OCI-LY7 (cell line): Measurements from ENCODE around the gene TMEM135. TPM values are rescaled to one million over a fixed set of nuclear protein-coding genes. Genes with fewer than 3 reads are reported as not detected.

ENCODE experiments used
- BruUV-seq: library from RNA; stranded (reverse); fragments of 400-500 nt; replicated peaks from 2 replicates; lab custom pipeline; 2021; lab: Mats Ljungman, UMichigan
- CTCF ChIA-PET: fragments of 300-600 bp; sonication (Branson Sonifier 250); formaldehyde crosslinking; loops from one replicate; lab custom pipeline; 2022; ENCODE audit warnings: antibody characterized with exemption; ENCODE audit not compliant: unreplicated experiment; lab: Charles Lee
- POLR2A ChIA-PET: fragments of 300-600 bp; sonication (Branson Sonifier 250); formaldehyde crosslinking; loops from one replicate; lab custom pipeline; 2022; ENCODE audit warnings: antibody characterized with exemption; lab: Charles Lee
- DNase-seq: peaks from one replicate; pipeline ENCODE4 v3.0.0-alpha.2; 2015; ENCODE audit warnings: low spot score
- H2AFZ ChIP-seq: fragments of 200-600 bp; sonication (generic), shearing (Covaris generic); 2 replicates; pipeline ENCODE4 v1.6.1; 2014; ENCODE audit warnings: mild to moderate bottlenecking, antibody characterized with exemption, low read length, moderate library complexity
- H3K27ac ChIP-seq: fragments of 200-600 bp; sonication (generic); 2 replicates; pipeline ENCODE4 v1.5.1; 2014; ENCODE audit warnings: mixed run types, low read depth, mild to moderate bottlenecking, moderate library complexity, low read length, inconsistent platforms; ENCODE audit not compliant: poor library complexity, severe bottlenecking
- H3K36me3 ChIP-seq: fragments of 200-600 bp; sonication (generic); 2 replicates; pipeline ENCODE4 v1.6.1; 2014; ENCODE audit warnings: mild to moderate bottlenecking, antibody characterized with exemption, low read length, moderate library complexity, mixed read lengths; ENCODE audit not compliant: insufficient read depth
- H3K4me1 ChIP-seq: fragments of 200-600 bp; sonication (generic); 2 replicates; pipeline ENCODE4 v1.5.1; 2014; ENCODE audit warnings: mild to moderate bottlenecking, low read length; ENCODE audit not compliant: insufficient read depth, poor library complexity, severe bottlenecking
- H3K4me2 ChIP-seq: fragments of 200-600 bp; sonication (generic); 2 replicates; pipeline ENCODE4 v1.6.1; 2014; ENCODE audit warnings: mild to moderate bottlenecking, low read length
- H3K4me3 ChIP-seq: fragments of 200-600 bp; sonication (generic); 2 replicates; pipeline ENCODE4 v1.5.1; 2014; ENCODE audit warnings: mild to moderate bottlenecking, low read depth, low read length; ENCODE audit not compliant: poor library complexity, severe bottlenecking
- H3K79me2 ChIP-seq: fragments of 200-600 bp; sonication (generic); 2 replicates; pipeline ENCODE4 v1.6.1; 2016; ENCODE audit warnings: low read depth, mild to moderate bottlenecking, low read length, moderate library complexity, mixed read lengths; ENCODE audit not compliant: insufficient read depth
- H3K9me2 ChIP-seq: fragments of 200-600 bp; sonication (generic); 2 replicates; pipeline ENCODE4 v1.6.1; 2016; ENCODE audit warnings: mild to moderate bottlenecking, low read length, mixed read lengths; ENCODE audit not compliant: insufficient read depth
- H3K9me3 ChIP-seq: fragments of 200-600 bp; sonication (generic); 2 replicates; pipeline ENCODE4 v1.6.1; 2014; ENCODE audit warnings: mild to moderate bottlenecking, mixed run types, low read length, mixed read lengths
- H4K20me1 ChIP-seq: fragments of 200-600 bp; sonication (generic); 2 replicates; pipeline ENCODE4 v1.6.1; 2014; ENCODE audit warnings: mild to moderate bottlenecking, antibody characterized with exemption, low read length, moderate library complexity, mixed read lengths; ENCODE audit not compliant: insufficient read depth
- CTCF ChIP-seq: fragments of 200-600 bp; sonication (generic); conservative IDR thresholded peaks from 2 replicates; pipeline ENCODE4 v1.5.1; 2014; ENCODE audit warnings: mild to moderate bottlenecking, antibody characterized with exemption, low read length, moderate library complexity, mixed read lengths
- EZH2phosphoT487 ChIP-seq: fragments of 200-600 bp; sonication (generic); IDR thresholded peaks from 2 replicates; pipeline ENCODE4 v1.6.1; 2018; ENCODE audit warnings: low read depth, borderline replicate concordance, mild to moderate bottlenecking, mixed run types, antibody characterized with exemption, low read length, moderate library complexity, mixed read lengths
- intact Hi-C: fragments of 100-400 bp; cut with micrococcal nuclease; formaldehyde crosslinking; loops from one replicate; pipeline ENCODE4 v1.10.0; 2022; ENCODE audit not compliant: unreplicated experiment
- total RNA-seq, 2 experiments: library from RNA; depleted of rRNA in 1 of 2; stranded (reverse); fragments of >200 nt in 1 of 2; shearing (Covaris generic) in 1 of 2; gene quantifications; 2 replicates each; pipeline ENCODE4 v1.2.3, GENCODE V29; 2014 to 2022

TMEM135 gene
- total RNA-seq, 2 experiments from 2014 or later, result 14.5 to 56.4 TPM

DNA sequence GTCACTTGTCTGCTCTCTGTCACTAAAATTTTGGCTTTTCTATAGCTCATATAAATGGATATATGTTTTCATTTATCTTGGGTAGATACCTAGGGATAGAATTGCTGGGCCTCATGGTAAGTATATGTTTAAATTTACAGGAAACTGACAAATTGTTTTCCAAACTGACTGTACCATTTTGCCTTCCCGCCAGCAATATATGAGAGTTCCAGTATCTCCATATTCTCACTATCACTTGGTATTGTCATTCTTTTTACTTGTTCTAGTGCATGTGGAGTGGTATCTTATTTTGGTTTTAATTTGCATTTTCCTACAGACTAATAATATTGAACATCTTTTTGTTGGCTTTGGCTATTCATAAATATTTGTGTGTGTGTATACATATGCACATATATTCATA is 101.7 kb downstream of the TMEM135 start:
- ChIA-PET POLR2A (interaction anchor here (1.4 kb wide), 1 partner anchor 9 kb away, joined by 3 read pairs; no protein-coding TSS in a partner anchor), CTCF (no interaction called here)
- no peak overlapping the region for H3K4me2 ChIP-seq
- H2AFZ ChIP-seq, result no peak overlapping the region
- no peaks in the 10 kb centered on the region for H3K36me3 ChIP-seq
- TF ChIP-seq EZH2phosphoT487, result no peak
- no peak for TF ChIP-seq CTCF
- no peaks in the 10 kb centered on the region for H3K4me1 ChIP-seq
- H3K27ac ChIP-seq, result no peak overlapping the region
- H3K9me2 ChIP-seq, result no peaks in the 10 kb centered on the region
- no peak overlapping the region for H3K4me3 ChIP-seq
- no TSS peak for BruUV-seq
- H3K79me2 ChIP-seq, result no peaks in the 10 kb centered on the region
- H3K9me3 ChIP-seq, result peaks cover 5% of the 10 kb centered on the region; the same call in 1 of the 2 replicates
- no peaks in the 10 kb centered on the region for H4K20me1 ChIP-seq
- no peak for DNase-seq
- intact Hi-C loops, result no loop called here

GRCh38 chr11:87141322-87141721 is 103.6 kb downstream of the TMEM135 start:
- H3K36me3 ChIP-seq, result no peaks in the 10 kb centered on the region
- no TSS peak for BruUV-seq
- H3K4me2 ChIP-seq, result no peak overlapping the region
- H3K79me2 ChIP-seq, result no peaks in the 10 kb centered on the region
- H3K9me3 ChIP-seq, result peaks cover 5% of the 10 kb centered on the region; the same call in 1 of the 2 replicates
- H3K4me3 ChIP-seq, result no peak overlapping the region
- H4K20me1 ChIP-seq, result 0 out of 2 replicates have a peak, but pooled peaks cover 3% of the 10 kb centered on the region
- no peak overlapping the region for H3K27ac ChIP-seq
- peaks cover 8% of the 10 kb centered on the region for H3K4me1 ChIP-seq
- no peaks in the 10 kb centered on the region for H3K9me2 ChIP-seq
- H2AFZ ChIP-seq, result no peak overlapping the region
- TF ChIP-seq EZH2phosphoT487 (no peak), CTCF (no peak)
- ChIA-PET CTCF (no interaction called here), POLR2A (interaction anchor here (0.7 kb wide), 1 partner anchor 106 kb away, joined by 4 read pairs; no protein-coding TSS in a partner anchor)
- no peak for DNase-seq
- intact Hi-C loops, result no loop called here

DNA sequence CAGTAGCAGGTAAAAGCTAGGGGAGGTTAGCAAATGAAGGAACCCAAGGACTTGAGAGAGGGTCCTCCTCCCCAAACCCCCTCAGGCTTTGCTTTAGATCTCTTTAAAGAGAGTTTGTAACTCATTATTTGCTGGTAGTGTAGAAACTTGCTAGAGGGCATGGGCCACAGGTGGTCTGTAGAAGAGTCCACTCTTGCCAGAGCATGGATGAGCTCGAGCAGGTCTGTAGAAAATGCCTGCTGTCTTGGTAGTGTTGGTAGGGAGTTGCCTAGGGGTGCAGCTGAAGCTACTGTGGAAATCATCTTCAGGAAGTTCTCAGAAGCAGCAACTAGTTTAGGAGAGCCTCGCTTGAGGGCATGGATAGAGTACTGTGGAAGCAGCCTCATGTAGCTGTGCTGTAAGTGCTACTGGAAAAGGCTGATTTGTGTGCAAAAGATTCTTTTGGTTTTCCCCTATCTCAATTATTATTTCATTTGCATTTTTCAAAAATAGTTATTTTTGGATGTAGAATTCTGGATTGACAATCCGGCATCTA is 104.3 kb downstream of the TMEM135 start:
- peaks cover 8% of the 10 kb centered on the region for H3K4me1 ChIP-seq
- ChIA-PET POLR2A (interaction anchor here (0.7 to 1.1 kb wide), 2 partner anchors 34 to 68 kb away, joined by 3 read pairs; no protein-coding TSS in a partner anchor), CTCF (no interaction called here)
- H3K36me3 ChIP-seq, result no peaks in the 10 kb centered on the region
- H3K79me2 ChIP-seq, result no peaks in the 10 kb centered on the region
- no peak overlapping the region for H3K4me2 ChIP-seq
- no peak overlapping the region for H3K4me3 ChIP-seq
- no peak for TF ChIP-seq CTCF
- no peak for TF ChIP-seq EZH2phosphoT487
- no TSS peak for BruUV-seq
- no peak overlapping the region for H3K27ac ChIP-seq
- DNase-seq, result no peak
- H2AFZ ChIP-seq, result no peak overlapping the region
- H4K20me1 ChIP-seq, result 0 out of 2 replicates have a peak, but pooled peaks cover 3% of the 10 kb centered on the region
- peaks cover 5% of the 10 kb centered on the region; the same call in 1 of the 2 replicates for H3K9me3 ChIP-seq
- H3K9me2 ChIP-seq, result no peaks in the 10 kb centered on the region
- intact Hi-C loops, result no loop called here
